ENCODE measurements around the gene STARD13.

DNA sequence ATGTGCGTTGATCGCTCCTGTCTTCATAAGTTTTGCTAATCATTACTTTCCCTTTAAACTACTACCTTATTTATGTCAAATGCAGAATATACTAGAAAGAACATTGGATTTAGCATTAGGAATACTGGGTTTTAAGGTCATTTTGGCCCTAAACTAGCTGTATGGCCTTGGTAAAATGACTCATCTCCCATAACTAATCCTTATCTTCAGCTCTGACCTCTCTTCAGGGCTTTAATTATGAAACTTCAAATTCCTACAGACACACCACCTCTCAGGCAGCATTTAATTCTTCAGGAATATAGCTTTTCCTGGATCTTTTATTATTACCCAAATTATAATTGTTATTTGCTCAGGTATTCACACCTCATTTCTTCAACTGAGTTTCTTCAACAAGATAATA, 121.2 kb downstream of the STARD13 start:
- TF ChIP-seq POLR2A (IDR thresholded peaks at IDR 0.05) = no peak
- TF ChIP-seq, protein P1, sequence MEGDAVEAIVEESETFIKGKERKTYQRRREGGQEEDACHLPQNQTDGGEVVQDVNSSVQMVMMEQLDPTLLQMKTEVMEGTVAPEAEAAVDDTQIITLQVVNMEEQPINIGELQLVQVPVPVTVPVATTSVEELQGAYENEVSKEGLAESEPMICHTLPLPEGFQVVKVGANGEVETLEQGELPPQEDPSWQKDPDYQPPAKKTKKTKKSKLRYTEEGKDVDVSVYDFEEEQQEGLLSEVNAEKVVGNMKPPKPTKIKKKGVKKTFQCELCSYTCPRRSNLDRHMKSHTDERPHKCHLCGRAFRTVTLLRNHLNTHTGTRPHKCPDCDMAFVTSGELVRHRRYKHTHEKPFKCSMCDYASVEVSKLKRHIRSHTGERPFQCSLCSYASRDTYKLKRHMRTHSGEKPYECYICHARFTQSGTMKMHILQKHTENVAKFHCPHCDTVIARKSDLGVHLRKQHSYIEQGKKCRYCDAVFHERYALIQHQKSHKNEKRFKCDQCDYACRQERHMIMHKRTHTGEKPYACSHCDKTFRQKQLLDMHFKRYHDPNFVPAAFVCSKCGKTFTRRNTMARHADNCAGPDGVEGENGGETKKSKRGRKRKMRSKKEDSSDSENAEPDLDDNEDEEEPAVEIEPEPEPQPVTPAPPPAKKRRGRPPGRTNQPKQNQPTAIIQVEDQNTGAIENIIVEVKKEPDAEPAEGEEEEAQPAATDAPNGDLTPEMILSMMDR (IDR thresholded peaks at IDR 0.05) = no peak
